ENCODE data around the gene HINFP. TPM values are rescaled to one million over a fixed set of nuclear protein-coding genes. Genes with fewer than 3 reads are reported as not detected.
A peak's percentile ranks its signal among the peaks of the same experiment; 100 is the strongest.
"Not testable (repeated sequence)": the region's sequence is repeated elsewhere in the genome, so short reads cannot be mapped to it uniquely, and the experiment has no call there.

Gene HINFP
- total RNA-seq, 4 donors from 2014 or later, result 20.7 to 63.6 (median 48.2) TPM

- 76 to 83% methylated on average over 1 to 3 of the region's 3 CpGs for WGBS, 2 donors (ENCODE audit: low coverage in 1 of 2)
- no peak overlapping the region for H3K4me3 ChIP-seq
- TF ChIP-seq CTCF (IDR thresholded peaks at IDR 0.05), result no peak
- no peak for TF ChIP-seq EP300 (IDR thresholded peaks at IDR 0.05; ENCODE audit: low read depth)
- no peak for TF ChIP-seq POLR2AphosphoS5 (IDR thresholded peaks at IDR 0.05)
- no peak for TF ChIP-seq POLR2A (IDR thresholded peaks at IDR 0.05)
- H3K36me3 ChIP-seq, result peaks cover 0 to 54% (median 27%) of the 10 kb centered on the region in 4 donors
- no peak overlapping the region for H3K27ac ChIP-seq
- peaks cover 8 to 15% (median 11%) of the 10 kb centered on the region in 4 donors for H3K4me1 ChIP-seq
- intact Hi-C loops (cut with DNase I; ENCODE audit: low total_unique reads), result no loop called here
- no peak for DNase-seq
- no peaks in the 10 kb centered on the region for H3K27me3 ChIP-seq
- H3K9me3 ChIP-seq, result no peaks in the 10 kb centered on the region
- in situ Hi-C loops (cut with MboI; ENCODE audit: low pct_ligation_motif_present in 1 of 4, low pct_unique_long_range_greater_than_20kb in 1 of 4, low sequenced_read_pairs in 3 of 4), result no loop called here
Observed at GRCh38 chr11:119130662-119131061, 9.3 kb downstream of the HINFP start.

GRCh38 chr11:119134389-119134978 is 13.1 kb downstream of the HINFP start:
- H3K27ac ChIP-seq, result no peak overlapping the region
- no peaks in the 10 kb centered on the region for H3K4me1 ChIP-seq
- no peak for DNase-seq
- intact Hi-C loops (cut with DNase I; ENCODE audit: low total_unique reads), result no loop called here
- H3K9me3 ChIP-seq, result no peaks in the 10 kb centered on the region
- H3K27me3 ChIP-seq, result no peaks in the 10 kb centered on the region
- H3K36me3 ChIP-seq, result peaks cover 0 to 41% (median 19%) of the 10 kb centered on the region in 4 donors
- H3K4me3 ChIP-seq, result no peak overlapping the region
- TF ChIP-seq POLR2A (IDR thresholded peaks at IDR 0.05), result no peak
- peak; percentile 38 to 53 (median 48) for TF ChIP-seq CTCF (IDR thresholded peaks at IDR 0.05)
- no peak for TF ChIP-seq POLR2AphosphoS5 (IDR thresholded peaks at IDR 0.05)
- TF ChIP-seq EP300 (IDR thresholded peaks at IDR 0.05; ENCODE audit: low read depth), result no peak
- in situ Hi-C loops (cut with MboI; ENCODE audit: low pct_ligation_motif_present in 1 of 4, low pct_unique_long_range_greater_than_20kb in 1 of 4, low sequenced_read_pairs in 3 of 4), result no loop called here
- 71 to 74% methylated on average over 1 to 4 of the region's 4 CpGs for WGBS, 2 donors (ENCODE audit: low coverage in 1 of 2)

GRCh38 chr11:119139276-119139675 is 17.9 kb downstream of the HINFP start:
- H3K36me3 ChIP-seq; H3K27ac ChIP-seq; H3K4me3 ChIP-seq; in situ Hi-C loops (cut with MboI; ENCODE audit: low pct_ligation_motif_present in 1 of 4, low pct_unique_long_range_greater_than_20kb in 1 of 4, low sequenced_read_pairs in 3 of 4); intact Hi-C loops (cut with DNase I; ENCODE audit: low total_unique reads); H3K9me3 ChIP-seq; DNase-seq; H3K4me1 ChIP-seq: not testable (repeated sequence)
- H3K27me3 ChIP-seq, result peaks cover 14% of the 10 kb centered on the region
- WGBS, 2 donors (ENCODE audit: low coverage in 1 of 2), result 87 to 89% methylated on average over 8 to 10 of the region's 10 CpGs

GRCh38 chr11:119144825-119145486 is 23.6 kb downstream of the HINFP start:
- Histone ChIP-seq H3K4me1 (peaks cover 0 to 19% (median 17%) of the 10 kb centered on the region in 4 donors), H3K27ac (no peak overlapping the region), H3K27me3 (peaks cover 49% of the 10 kb centered on the region), H3K4me3 (no peak overlapping the region), H3K9me3 (no peaks in the 10 kb centered on the region), H3K36me3 (no peaks in the 10 kb centered on the region)
- TF ChIP-seq POLR2A (IDR thresholded peaks at IDR 0.05) (no peak), POLR2AphosphoS5 (IDR thresholded peaks at IDR 0.05) (no peak), CTCF (IDR thresholded peaks at IDR 0.05) (peak; percentile 62 to 69 (median 67)), EP300 (IDR thresholded peaks at IDR 0.05; ENCODE audit: low read depth) (no peak)
- peak; percentile 76 for DNase-seq
- in situ Hi-C loops (cut with MboI; ENCODE audit: low pct_ligation_motif_present in 1 of 4, low pct_unique_long_range_greater_than_20kb in 1 of 4, low sequenced_read_pairs in 3 of 4), result no loop called here
- intact Hi-C loops (cut with DNase I; ENCODE audit: low total_unique reads), result no loop called here
- 10% methylated on average over 7 of the region's 7 CpGs; no CpG with 5 or more reads in 1 of the 2 donors for WGBS, 2 donors (ENCODE audit: low coverage in 1 of 2)

All from transverse colon (tissue), 4 donors.